SK-N-SH (cell line): ENCODE data around the gene GARNL3. TPM values are rescaled to one million over a fixed set of nuclear protein-coding genes. Genes with fewer than 3 reads are reported as not detected.
A peak's percentile ranks its signal among the peaks of the same experiment; 100 is the strongest.

ENCODE experiments used
- CTCF ChIA-PET: fragments of 300-600, 350-600 bp; formaldehyde crosslinking; extraction: SDS; loops from one replicate; lab custom pipeline; 2021; lab: Yijun Ruan, JAX
- POLR2A ChIA-PET: fragments of 350-600 bp; sonication (Branson Sonifier 250); formaldehyde crosslinking; extraction: SDS; loops from one replicate; lab custom pipeline; 2020; ENCODE audit warnings: antibody characterized with exemption, inconsistent platforms; lab: Yijun Ruan, JAX
- DNase-seq: peaks from one replicate; pipeline ENCODE4 v3.0.0; 2012
- H2AFZ ChIP-seq: fragments of 200-600 bp; sonication (generic); 2 replicates; pipeline ENCODE4 v1.8.1; 2016; ENCODE audit warnings: antibody characterized with exemption, mild to moderate bottlenecking, low read depth
- H3F3A ChIP-seq: fragments of 200-600 bp; sonication (generic); replicated peaks from 2 replicates; pipeline ENCODE3; 2016; ENCODE audit warnings: antibody characterized with exemption, mild to moderate bottlenecking; ENCODE audit not compliant: insufficient read depth
- H3K27ac ChIP-seq, 2 experiments: fragments of 200-500 bp in 1 of 2; fragments of 200-600 bp in 1 of 2; sonication (Bioruptor generic) in 1 of 2; sonication (generic), shearing (Covaris generic) in 1 of 2; 2 replicates each; pipeline versions ENCODE4 v1.5.1 to v1.6.1; 2014 to 2016; ENCODE audit warnings: low read depth in 2 of 2, inconsistent platforms in 1 of 2, low read length in 1 of 2, mild to moderate bottlenecking in 1 of 2, mixed read lengths in 1 of 2
- H3K27me3 ChIP-seq: fragments of 200-600 bp; sonication (generic), shearing (Covaris generic); 2 replicates; pipeline ENCODE4 v1.6.1; 2016; ENCODE audit warnings: mixed run types; ENCODE audit not compliant: insufficient read depth
- H3K36me3 ChIP-seq, 2 experiments: fragments of 200-500 bp in 1 of 2; fragments of 200-600 bp in 1 of 2; sonication (Bioruptor generic) in 1 of 2; sonication (generic) in 1 of 2; replicated peaks in 1 of 2; 2 replicates each; pipeline versions ENCODE3 to v1.5.1; 2014 to 2016; ENCODE audit warnings: low read length in 1 of 2, mild to moderate bottlenecking in 1 of 2; ENCODE audit not compliant: insufficient read depth in 2 of 2, control insufficient read depth in 1 of 2
- H3K4me1 ChIP-seq, 2 experiments: fragments of 200-500 bp in 1 of 2; fragments of 200-600 bp in 1 of 2; sonication (Bioruptor generic) in 1 of 2; sonication (generic), shearing (Covaris generic) in 1 of 2; 2 replicates each; pipeline versions ENCODE4 v1.5.1 to v1.6.1; 2014 to 2016; ENCODE audit warnings: low read depth in 1 of 2, low read length in 1 of 2, mixed run types in 1 of 2; ENCODE audit not compliant: insufficient read depth in 2 of 2, control insufficient read depth in 1 of 2
- H3K4me2 ChIP-seq: fragments of 200-600 bp; sonication (generic), shearing (Covaris generic); 2 replicates; pipeline ENCODE4 v1.6.1; 2017; ENCODE audit warnings: mixed run types
- H3K4me3 ChIP-seq, 2 experiments: fragments of 200-500 bp in 1 of 2; fragments of 200-600 bp in 1 of 2; sonication (Bioruptor generic) in 1 of 2; sonication (generic), shearing (Covaris generic) in 1 of 2; 2 replicates each; pipeline versions ENCODE4 v1.5.1 to v1.8.1; 2014 to 2016; ENCODE audit warnings: low read depth in 2 of 2, inconsistent platforms in 1 of 2, low read length in 1 of 2, mild to moderate bottlenecking in 1 of 2, mixed read lengths in 1 of 2, moderate library complexity in 1 of 2
- H3K79me2 ChIP-seq: fragments of 200-600 bp; sonication (generic); 2 replicates; pipeline ENCODE4 v1.8.1; 2017; ENCODE audit warnings: mild to moderate bottlenecking; ENCODE audit not compliant: insufficient read depth
- H3K9ac ChIP-seq: fragments of 200-600 bp; sonication (generic); 2 replicates; pipeline ENCODE4 v1.6.1; 2017; ENCODE audit warnings: mixed run types
- H3K9me2 ChIP-seq: fragments of 200-600 bp; sonication (generic); 2 replicates; pipeline ENCODE4 v1.6.1; 2017; ENCODE audit warnings: mixed run types
- H3K9me3 ChIP-seq: fragments of 200-600 bp; sonication (generic); 2 replicates; pipeline ENCODE4 v1.6.1; 2017; ENCODE audit warnings: mixed run types, mild to moderate bottlenecking, moderate library complexity
- H4K20me1 ChIP-seq: fragments of 200-600 bp; sonication (generic); 2 replicates; pipeline ENCODE4 v1.6.1; 2017; ENCODE audit warnings: mild to moderate bottlenecking, mixed run types; ENCODE audit not compliant: insufficient read depth
- ELF1 ChIP-seq: IDR thresholded peaks from 2 replicates; pipeline ENCODE4 v1.4.0; 2012
- EP300 ChIP-seq, 2 experiments: IDR thresholded peaks; 2 replicates each; pipeline versions ENCODE4 v1.4.0 to v1.6.1; 2012; ENCODE audit warnings: borderline replicate concordance in 1 of 2, low read depth in 1 of 2, low read length in 1 of 2
- EZH2phosphoT487 ChIP-seq: fragments of 200-600 bp; sonication (generic); IDR thresholded peaks from 2 replicates; pipeline ENCODE4 v1.6.1; 2017; ENCODE audit warnings: low read depth, mixed run types, mild to moderate bottlenecking, antibody characterized with exemption, moderate library complexity, borderline replicate concordance
- GABPA ChIP-seq: IDR thresholded peaks from 2 replicates; pipeline ENCODE4 v1.4.0; 2012; ENCODE audit warnings: low read depth, mild to moderate bottlenecking
- GATA2 ChIP-seq: sonication (generic); formaldehyde crosslinking; IDR thresholded peaks from 2 replicates; pipeline ENCODE4 v1.5.0; 2020; ENCODE audit warnings: mild to moderate bottlenecking, missing genetic modification reagents
- IRF3 ChIP-seq: fragments of 150-350 bp; IDR thresholded peaks from 2 replicates; pipeline ENCODE4 v1.6.1; 2016; ENCODE audit warnings: mild to moderate bottlenecking, low read depth, low read length
- JUND ChIP-seq: IDR thresholded peaks from 2 replicates; pipeline ENCODE4 v1.4.0; 2012
- MEF2A ChIP-seq: IDR thresholded peaks from 2 replicates; pipeline ENCODE4 v1.4.0; 2012; ENCODE audit warnings: low read depth, borderline replicate concordance
- MXI1 ChIP-seq: IDR thresholded peaks from 2 replicates; pipeline ENCODE4 v1.6.1; 2012; ENCODE audit warnings: mild to moderate bottlenecking, low read depth, low read length, improper control_type of control experiment
- NFIC ChIP-seq: IDR thresholded peaks from 2 replicates; pipeline ENCODE4 v1.4.0; 2012; ENCODE audit warnings: borderline replicate concordance
- POLR2AphosphoS5 ChIP-seq: IDR thresholded peaks from 2 replicates; pipeline ENCODE4 v1.6.1; 2012; ENCODE audit warnings: low read depth, low read length
- RAD21 ChIP-seq: IDR thresholded peaks from 2 replicates; pipeline ENCODE4 v1.6.1; 2012; ENCODE audit warnings: mild to moderate bottlenecking, low read length
- RFX5 ChIP-seq: IDR thresholded peaks from 2 replicates; pipeline ENCODE4 v1.6.1; 2012; ENCODE audit warnings: mild to moderate bottlenecking, improper control_type of control experiment, low read length
- RXRA ChIP-seq: IDR thresholded peaks from 2 replicates; pipeline ENCODE4 v1.4.0; 2012; ENCODE audit warnings: low read depth, mild to moderate bottlenecking, borderline replicate concordance
- SMC3 ChIP-seq: IDR thresholded peaks from 2 replicates; pipeline ENCODE4 v1.6.1; 2012; ENCODE audit warnings: low read depth, low read length, improper control_type of control experiment
- TAF1 ChIP-seq: IDR thresholded peaks from 2 replicates; pipeline ENCODE4 v1.6.1; 2012; ENCODE audit warnings: low read depth, mild to moderate bottlenecking, low read length, moderate library complexity, borderline replicate concordance
- TCF12 ChIP-seq: IDR thresholded peaks from 2 replicates; pipeline ENCODE4 v1.4.0; 2012
- USF2 ChIP-seq: fragments of 150-350 bp; IDR thresholded peaks from 2 replicates; pipeline ENCODE4 v1.6.1; 2017; ENCODE audit warnings: antibody characterized with exemption, low read length, low read depth, borderline replicate concordance
- WGBS: methylation state at CpG from one replicate; pipeline ENCODE4 v1.1.6; 2017; ENCODE audit warnings: low lambda C conversion rate; 5-methylcytosine and 5-hydroxymethylcytosine counted together
- polyA plus RNA-seq, 3 experiments: library from polyadenylated mRNA; depleted of rRNA; stranded (reverse); fragments of >200 nt; gene quantifications; 2 replicates each; pipeline ENCODE4 v1.2.3, GENCODE V29; 2012
- TF ChIP-seq, protein P1 (sequence below): IDR thresholded peaks from 2 replicates; pipeline ENCODE4 v1.4.0; 2012; ENCODE audit warnings: low read depth

GARNL3 gene
- polyA plus RNA-seq, 1 of the 3 experiments (the other 2 are of a cell fraction): 9.1 TPM

- TF ChIP-seq IRF3 (no peak), EP300 (IDR thresholded peaks at IDR 0.05; ENCODE audit: borderline replicate concordance in 1 of 2, low read depth in 1 of 2, low read length in 1 of 2) (no peak), JUND (no peak), SMC3 (no peak), TCF12 (no peak), GATA2 (CRISPR knock-in tag) (no peak), EZH2phosphoT487 (no peak), POLR2AphosphoS5 (no peak), MXI1 (no peak), GABPA (no peak), NFIC (no peak), RXRA (no peak), RAD21 (no peak), ELF1 (no peak), RFX5 (no peak), TAF1 (no peak)
- Histone ChIP-seq H3F3A (no peaks in the 10 kb centered on the region), H2AFZ (no peak overlapping the region), H3K4me1 (peaks cover 0 to 7% of the 10 kb centered on the region in 2 experiments; a peak in 1 of 4 replicates), H3K9me3 (no peaks in the 10 kb centered on the region), H3K79me2 (no peaks in the 10 kb centered on the region), H3K9ac (no peak overlapping the region), H3K4me3 (no peak overlapping the region), H3K9me2 (no peaks in the 10 kb centered on the region), H3K27ac (no peak overlapping the region), H4K20me1 (no peaks in the 10 kb centered on the region), H3K36me3 (no peaks in the 10 kb centered on the region), H3K4me2 (no peak overlapping the region), H3K27me3 (no peaks in the 10 kb centered on the region)
- POLR2A ChIA-PET: interaction anchor here (1.0 to 1.6 kb wide), 2 partner anchors 8 to 9 kb away, joined by 3 to 4 read pairs; partner anchors contain the start of gene ZNF79
- CTCF ChIA-PET: interaction anchor here (0.8 kb wide), 1 partner anchor 475 kb away, joined by 5 read pairs; no protein-coding TSS in a partner anchor
- WGBS: 73% methylated on average over 1 of the region's 1 CpG
- no peak for DNase-seq
Measured at GRCh38 chr9:127415657-127416056, 151.1 kb downstream of the GARNL3 start.

DNA sequence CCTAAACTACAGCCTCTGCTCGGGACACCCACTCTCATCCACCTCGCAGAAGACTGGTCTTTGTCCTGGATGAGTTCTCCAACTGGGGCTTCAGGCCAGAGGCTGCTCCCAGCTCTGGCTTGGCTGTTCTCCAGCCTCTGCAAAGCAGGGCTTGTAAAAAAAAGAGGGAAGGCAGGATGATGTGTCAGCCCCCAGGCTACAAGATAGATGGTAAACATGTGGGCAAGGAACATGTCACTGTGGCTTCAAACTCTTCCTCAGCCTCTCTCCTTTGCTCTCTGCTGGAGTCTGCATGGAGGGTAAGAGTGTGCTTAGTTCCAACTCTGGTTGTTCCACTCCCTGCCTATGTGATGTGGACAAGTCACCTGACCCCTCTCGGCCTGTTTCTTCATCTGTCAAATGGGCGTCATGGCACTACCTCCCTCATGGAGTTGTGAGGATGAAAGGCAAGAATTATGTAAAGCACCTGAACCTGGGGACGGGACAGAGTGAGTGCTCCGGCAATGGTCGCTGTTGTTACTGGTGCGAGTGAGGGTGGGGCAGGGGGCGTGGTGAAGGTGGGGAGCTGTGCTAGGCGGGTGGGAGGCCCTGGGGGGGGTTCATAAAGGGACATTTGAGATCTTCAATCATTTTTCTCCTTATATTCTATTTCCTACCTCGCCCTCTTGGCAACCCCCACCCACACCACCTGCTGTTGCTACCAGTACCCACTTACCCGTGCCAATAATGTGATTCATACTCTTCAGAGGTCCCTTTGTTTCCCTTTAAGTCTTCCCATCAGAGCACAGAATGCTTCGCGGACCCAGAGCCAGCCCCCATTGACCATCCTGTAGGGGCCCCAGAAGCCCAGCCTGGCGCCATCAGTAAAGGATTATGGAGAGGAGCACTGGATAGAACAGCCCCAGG lies 152.8 kb downstream of the GARNL3 start:
- H3K4me1 ChIP-seq: peaks cover under 1 to 10% of the 10 kb centered on the region in 2 experiments; a peak in 2 of 4 replicates
- H3K4me3 ChIP-seq: no peak overlapping the region
- no peaks in the 10 kb centered on the region for H3K27me3 ChIP-seq
- H2AFZ ChIP-seq: no peak overlapping the region
- H3K27ac ChIP-seq: no peak overlapping the region
- CTCF ChIA-PET: interaction anchor here (0.9 to 1.1 kb wide), 3 partner anchors 10 to 475 kb away, joined by 3 to 4 read pairs (median 3); no protein-coding TSS in a partner anchor
- TF ChIP-seq RXRA (no peak), GABPA (no peak), MXI1 (peak; percentile 36; the same call in 1 of the 2 replicates), USF2 (no peak), EP300 (IDR thresholded peaks at IDR 0.05; ENCODE audit: borderline replicate concordance in 1 of 2, low read depth in 1 of 2, low read length in 1 of 2) (no peak), MEF2A (no peak)
- TF ChIP-seq, protein P1, sequence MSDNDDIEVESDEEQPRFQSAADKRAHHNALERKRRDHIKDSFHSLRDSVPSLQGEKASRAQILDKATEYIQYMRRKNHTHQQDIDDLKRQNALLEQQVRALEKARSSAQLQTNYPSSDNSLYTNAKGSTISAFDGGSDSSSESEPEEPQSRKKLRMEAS: no peak
- POLR2A ChIA-PET: no interaction called here
- WGBS: 81% methylated on average over 15 of the region's 15 CpGs
- no peak overlapping the region for H3K4me2 ChIP-seq
- no peaks in the 10 kb centered on the region for H3K9me3 ChIP-seq
- H3K36me3 ChIP-seq: no peaks in the 10 kb centered on the region
- peak; percentile 57 for DNase-seq
- no peak overlapping the region for H3K9ac ChIP-seq
- peaks cover 4% of the 10 kb centered on the region for H3F3A ChIP-seq
- peaks cover 7% of the 10 kb centered on the region; the same call in 1 of the 2 replicates for H3K79me2 ChIP-seq
- H3K9me2 ChIP-seq: no peaks in the 10 kb centered on the region
- H4K20me1 ChIP-seq: no peaks in the 10 kb centered on the region
